ENCODE measurements around the gene TUBGCP5.

GRCh38 chr15:22950256-22950990 lies 88.9 kb downstream of the TUBGCP5 start:
- TF ChIP-seq YY1 (IDR thresholded peaks at IDR 0.05; ENCODE audit: insufficient read depth, insufficient read length) (no peak), SUZ12 (IDR thresholded peaks at IDR 0.05; ENCODE audit: extremely low read depth, insufficient read depth, insufficient read length) (no peak)

Measured in NT2/D1 (cell line).